CD14-positive monocyte (primary cell): ENCODE results near the gene TMTC1. TPM values are rescaled to one million over a fixed set of nuclear protein-coding genes. Genes with fewer than 3 reads are reported as not detected.

Experiments
- DNase-seq, 3 donors: peaks; one replicate each; pipeline ENCODE4 v3.0.0-alpha.2; 2011 to 2022
- H2AFZ ChIP-seq: 2 replicates; pipeline ENCODE4 v1.6.0; 2012; ENCODE audit warnings: mild to moderate bottlenecking, low read depth, low read length, inconsistent platforms; ENCODE audit not compliant: insufficient read depth, poor library complexity, severe bottlenecking
- H3K27ac ChIP-seq, 2 donors: 1 replicate in 1 of 2; 2 replicates in 1 of 2; pipeline ENCODE4 v1.5.1; 2012 to 2013; ENCODE audit warnings: low read length in 2 of 2, control low read depth in 1 of 2, inconsistent platforms in 1 of 2, low read depth in 1 of 2, mild to moderate bottlenecking in 1 of 2
- H3K27me3 ChIP-seq, 2 donors: one replicate each; pipeline versions ENCODE4 v1.6.0 to v1.6.1; 2011 to 2013; ENCODE audit warnings: low read length in 2 of 2; ENCODE audit not compliant: control insufficient read depth in 2 of 2, insufficient read depth in 2 of 2
- H3K36me3 ChIP-seq, 2 donors: replicated peaks in 1 of 2; 1 replicate in 1 of 2; 2 replicates in 1 of 2; pipeline versions ENCODE4 v1.5.1 to v1.6.1; 2012 to 2013; ENCODE audit warnings: low read length in 2 of 2, control low read depth in 1 of 2, inconsistent platforms in 1 of 2, mild to moderate bottlenecking in 1 of 2; ENCODE audit not compliant: insufficient read depth in 2 of 2, control insufficient read depth in 1 of 2
- H3K4me1 ChIP-seq, 2 donors: 1 replicate in 1 of 2; 2 replicates in 1 of 2; pipeline versions ENCODE4 v1.5.1 to v1.6.1; 2012 to 2013; ENCODE audit warnings: low read length in 2 of 2, control low read depth in 1 of 2, inconsistent platforms in 1 of 2, mild to moderate bottlenecking in 1 of 2, moderate library complexity in 1 of 2; ENCODE audit not compliant: insufficient read depth in 2 of 2, control insufficient read depth in 1 of 2
- H3K4me2 ChIP-seq: replicated peaks from 2 replicates; pipeline ENCODE3; 2012; ENCODE audit warnings: low read length, moderate library complexity, mild to moderate bottlenecking; ENCODE audit not compliant: poor library complexity, severe bottlenecking; ENCODE audit errors: extremely low read depth
- H3K4me3 ChIP-seq, 3 experiments: fragments of 200-600 bp in 1 of 3; sonication (generic) in 1 of 3; replicated peaks in 1 of 3; 1 replicate in 2 of 3; 2 replicates in 1 of 3; pipeline ENCODE4 v1.5.1; 2011 to 2013; ENCODE audit warnings: low read length in 3 of 3, mild to moderate bottlenecking in 3 of 3, control low read depth in 2 of 3, low read depth in 2 of 3, inconsistent platforms in 1 of 3, moderate library complexity in 1 of 3
- H3K79me2 ChIP-seq: 2 replicates; pipeline ENCODE4 v1.6.0; 2012; ENCODE audit warnings: mild to moderate bottlenecking, control low read depth, inconsistent platforms, low read length, moderate library complexity; ENCODE audit not compliant: insufficient read depth
- H3K9ac ChIP-seq: 2 replicates; pipeline ENCODE4 v1.6.0; 2017; ENCODE audit warnings: low read length, mild to moderate bottlenecking; ENCODE audit not compliant: insufficient read depth, poor library complexity, severe bottlenecking
- H3K9me3 ChIP-seq, 2 donors: replicated peaks in 1 of 2; 1 replicate in 1 of 2; 2 replicates in 1 of 2; pipeline versions ENCODE4 v1.5.1 to v1.6.1; 2012 to 2013; ENCODE audit warnings: low read length in 2 of 2, control low read depth in 1 of 2; ENCODE audit not compliant: control insufficient read depth in 1 of 2, insufficient read depth in 1 of 2
- H4K20me1 ChIP-seq: 2 replicates; pipeline ENCODE4 v1.6.0; 2012; ENCODE audit warnings: mild to moderate bottlenecking, low read length, control low read depth, moderate library complexity; ENCODE audit not compliant: insufficient read depth
- H3K27ac Mint-ChIP-seq, 7 donors: one replicate each; pipeline ENCODE4 v1.8.0; 2020; ENCODE audit warnings: mild to moderate bottlenecking in 7 of 7, mixed read lengths in 7 of 7, moderate library complexity in 6 of 7, inconsistent platforms in 2 of 7
- H3K27me3 Mint-ChIP-seq, 3 donors: one replicate each; pipeline ENCODE4 v1.8.0; 2021 to 2022; ENCODE audit warnings: low read depth in 3 of 3, mild to moderate bottlenecking in 3 of 3, mixed read lengths in 3 of 3, moderate library complexity in 3 of 3, inconsistent platforms in 1 of 3
- H3K36me3 Mint-ChIP-seq, 2 donors: one replicate each; pipeline ENCODE4 v1.8.0; 2020; ENCODE audit warnings: mixed read lengths in 2 of 2, inconsistent platforms in 1 of 2, mild to moderate bottlenecking in 1 of 2
- H3K4me1 Mint-ChIP-seq: one replicate; pipeline ENCODE4 v1.8.0; 2020; ENCODE audit warnings: mild to moderate bottlenecking, mixed read lengths
- H3K4me3 Mint-ChIP-seq, 2 donors: one replicate each; pipeline ENCODE4 v1.8.0; 2020; ENCODE audit warnings: mild to moderate bottlenecking in 2 of 2, mixed read lengths in 2 of 2, moderate library complexity in 1 of 2
- H3K9me3 Mint-ChIP-seq, 7 donors: one replicate each; pipeline ENCODE4 v1.8.0; 2020 to 2022; ENCODE audit warnings: mixed read lengths in 7 of 7, mild to moderate bottlenecking in 6 of 7, moderate library complexity in 6 of 7, inconsistent platforms in 2 of 7
- CTCF ChIP-seq: fragments of 200-600 bp; IDR thresholded peaks from one replicate; pipeline ENCODE4 v1.8.0; 2022; ENCODE audit warnings: antibody characterized with exemption, mild to moderate bottlenecking
- WGBS: methylation state at CpG from one replicate; pipeline ENCODE4 v1.1.5; 2013; ENCODE audit warnings: missing lambda C conversion rate; ENCODE audit not compliant: insufficient coverage; 5-methylcytosine and 5-hydroxymethylcytosine counted together
- intact Hi-C, 2 donors: fragments of 100-400 bp; cut with micrococcal nuclease; formaldehyde crosslinking; loops; one replicate each; pipeline versions ENCODE4 v1.15.0 to v1.15.1; 2023
- polyA plus RNA-seq, 3 donors: library from polyadenylated mRNA; depleted of rRNA in 1 of 3; unstranded in 2 of 3; stranded (reverse) in 1 of 3; fragments of 300-500 nt in 2 of 3; fragments of >200 nt in 1 of 3; fragmentation: Illumina TruSeq in 2 of 3; gene quantifications; 1 replicate in 2 of 3; 2 replicates in 1 of 3; pipeline ENCODE4 v1.2.3, GENCODE V29; 2012 to 2021

TMTC1 gene
- polyA plus RNA-seq, 3 donors: 0.57 to 5.6 (median 2.1) TPM

- no peaks in the 10 kb centered on the region for H3K4me1 Mint-ChIP-seq
- H3K79me2 ChIP-seq: no peaks in the 10 kb centered on the region
- no peaks in the 10 kb centered on the region for H3K27me3 ChIP-seq
- peaks cover 28 to 44% of the 10 kb centered on the region in 2 donors for H3K9me3 ChIP-seq
- H3K36me3 ChIP-seq: no peaks in the 10 kb centered on the region
- intact Hi-C loops: no loop called here
- H2AFZ ChIP-seq: no peak overlapping the region
- no peak overlapping the region for H3K27ac Mint-ChIP-seq
- no peak overlapping the region for H3K4me2 ChIP-seq
- H3K36me3 Mint-ChIP-seq: no peaks in the 10 kb centered on the region
- H3K4me3 ChIP-seq: no peak overlapping the region
- H4K20me1 ChIP-seq: no peaks in the 10 kb centered on the region
- no peaks in the 10 kb centered on the region for H3K4me1 ChIP-seq
- no peak overlapping the region for H3K4me3 Mint-ChIP-seq
- H3K9me3 Mint-ChIP-seq: peaks cover 0 to 13% (median 9%) of the 10 kb centered on the region in 7 donors
- no peak overlapping the region for H3K9ac ChIP-seq
- H3K27me3 Mint-ChIP-seq: peaks cover 2 to 8% (median 4%) of the 10 kb centered on the region in 3 donors
- TF ChIP-seq CTCF: no peak
- DNase-seq: no peak
- no peak overlapping the region for H3K27ac ChIP-seq
Observed at GRCh38 chr12:29794862-29795261, 11.1 kb upstream of the TMTC1 start.

GRCh38 chr12:29792853-29793252 lies 9.1 kb upstream of the TMTC1 start:
- DNase-seq: no peak
- H3K4me1 ChIP-seq: no peaks in the 10 kb centered on the region
- Mint-ChIP-seq H3K4me1 (no peaks in the 10 kb centered on the region), H3K9me3 (peaks cover 0 to 14% (median 3%) of the 10 kb centered on the region in 7 donors), H3K4me3 (no peak overlapping the region), H3K36me3 (no peaks in the 10 kb centered on the region), H3K27me3 (peaks cover 8 to 12% (median 8%) of the 10 kb centered on the region in 3 donors), H3K27ac (no peak overlapping the region)
- H3K9ac ChIP-seq: no peak overlapping the region
- peaks cover 28 to 48% of the 10 kb centered on the region in 2 donors for H3K9me3 ChIP-seq
- H3K27me3 ChIP-seq: peaks cover 2 to 5% of the 10 kb centered on the region in 2 donors
- intact Hi-C loops: no loop called here
- TF ChIP-seq CTCF: no peak
- H3K4me3 ChIP-seq: peak overlapping the region in 1 of 3 experiments; percentile 19
- 94% methylated on average over 8 of the region's 8 CpGs for WGBS
- H3K27ac ChIP-seq: no peak overlapping the region
- no peaks in the 10 kb centered on the region for H4K20me1 ChIP-seq
- no peaks in the 10 kb centered on the region for H3K36me3 ChIP-seq
- no peak overlapping the region for H3K4me2 ChIP-seq
- no peak overlapping the region for H2AFZ ChIP-seq
- H3K79me2 ChIP-seq: no peaks in the 10 kb centered on the region
